Medulla oblongata (tissue), 1 donor: Measurements from ENCODE around the gene KLHL3.

Experiments
- DNase-seq: peaks from one replicate; pipeline ENCODE4 v3.0.0-alpha.2; 2015; ENCODE audit errors: extremely low spot score

KLHL3 gene

DNA sequence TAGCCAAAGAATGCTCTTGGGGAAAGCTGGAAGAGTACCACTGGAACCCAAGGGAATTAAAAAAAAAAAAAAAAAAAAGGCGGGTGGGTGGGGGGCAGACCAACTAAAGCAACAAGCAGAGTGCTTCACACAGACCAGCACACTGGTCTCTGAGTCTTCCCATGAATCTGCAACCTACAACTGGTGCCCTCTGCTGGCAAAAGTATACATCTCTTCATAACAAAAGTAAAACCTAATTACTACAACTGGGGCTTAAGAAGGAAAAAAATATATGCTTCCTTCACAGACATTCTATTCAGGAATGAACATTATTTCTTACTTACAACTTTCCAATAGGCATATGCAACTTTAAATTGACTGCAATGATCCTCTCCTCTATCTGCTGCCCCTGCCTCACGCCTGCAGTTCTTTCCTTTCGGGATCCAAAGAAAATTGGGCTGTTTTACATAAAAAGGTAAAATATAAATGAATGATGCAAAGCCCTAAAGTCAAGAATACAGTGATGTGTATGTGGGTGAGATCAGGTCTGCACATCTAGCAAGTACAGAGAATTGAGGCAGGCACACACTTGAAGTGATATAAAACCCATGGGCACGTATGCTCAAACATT is 7.2 kb upstream of the KLHL3 start:
- peak; percentile 94 for DNase-seq

DNA sequence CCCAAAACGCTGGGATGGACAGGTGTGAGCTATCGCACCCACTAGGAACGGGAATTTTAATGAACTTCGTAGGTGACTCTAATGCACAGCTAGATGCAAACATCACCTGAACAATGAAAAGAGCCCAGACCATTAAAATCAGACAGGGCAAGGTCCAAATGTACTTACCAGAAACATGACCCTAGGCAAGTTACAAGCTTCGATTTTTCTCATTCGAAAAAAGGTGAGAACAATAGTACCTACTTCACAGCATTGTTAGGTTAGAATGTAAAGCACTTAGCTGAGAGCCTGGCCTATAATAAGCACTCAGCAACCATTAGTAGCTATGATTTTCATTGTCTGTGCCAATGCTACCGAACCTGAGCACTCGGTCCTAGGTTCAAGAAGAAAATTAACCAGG is 5.8 kb upstream of the KLHL3 start:
- no peak for DNase-seq

- no peak for DNase-seq
Observed at GRCh38 chr5:137739737-137740136, 3.8 kb upstream of the KLHL3 start.

DNA sequence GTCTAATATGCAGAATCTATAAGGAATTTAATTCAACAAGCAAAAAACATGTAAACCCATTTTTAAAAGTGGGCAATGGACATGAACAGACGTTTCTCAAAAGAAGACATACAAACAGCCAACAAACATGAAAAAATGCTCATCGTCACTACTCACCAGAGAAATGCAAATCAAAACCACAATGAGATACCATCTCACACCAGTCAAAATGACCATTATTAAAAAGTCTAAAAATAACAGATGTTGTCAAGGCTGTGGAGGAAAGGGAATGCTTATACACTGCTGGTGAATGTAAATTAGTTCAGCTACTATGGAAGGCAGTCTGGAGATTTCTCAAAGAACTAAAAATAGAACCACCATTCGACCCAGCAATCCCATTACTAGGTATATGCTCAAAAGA is 3.1 kb upstream of the KLHL3 start:
- no peak for DNase-seq

- no peak for DNase-seq
Observed at GRCh38 chr5:137737349-137738131, 1.7 kb upstream of the KLHL3 start.

GRCh38 chr5:137736496-137736895 is 607 bp upstream of the KLHL3 start:
- DNase-seq, result no peak

- peak; percentile 26 for DNase-seq
Observed at GRCh38 chr5:137734962-137735554, 831 bp downstream of the KLHL3 start.

GRCh38 chr5:137734331-137734730 is 1.6 kb downstream of the KLHL3 start:
- DNase-seq, result no peak

- DNase-seq, result no peak
Observed at GRCh38 chr5:137733922-137734321, 2.0 kb downstream of the KLHL3 start.

DNA sequence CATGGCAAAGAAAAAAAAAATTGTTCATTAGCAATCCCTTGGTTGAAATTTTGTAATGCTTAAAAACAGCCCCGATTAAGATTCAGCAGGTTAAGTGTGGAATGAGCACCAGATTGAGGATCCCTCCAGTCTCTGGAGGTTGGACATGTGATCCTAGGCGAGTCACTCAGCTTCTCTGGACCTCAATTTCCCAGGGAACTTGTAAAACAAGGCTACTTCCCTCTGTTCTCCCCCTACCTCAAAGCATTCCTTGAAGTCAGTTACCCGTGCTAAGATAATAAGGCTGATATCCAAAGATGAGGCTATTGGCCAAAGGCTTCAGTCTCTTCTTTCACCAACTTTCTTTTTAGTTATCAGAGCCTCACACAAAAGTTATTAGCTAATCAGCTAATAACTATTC is 2.9 kb downstream of the KLHL3 start:
- no peak for DNase-seq

DNA sequence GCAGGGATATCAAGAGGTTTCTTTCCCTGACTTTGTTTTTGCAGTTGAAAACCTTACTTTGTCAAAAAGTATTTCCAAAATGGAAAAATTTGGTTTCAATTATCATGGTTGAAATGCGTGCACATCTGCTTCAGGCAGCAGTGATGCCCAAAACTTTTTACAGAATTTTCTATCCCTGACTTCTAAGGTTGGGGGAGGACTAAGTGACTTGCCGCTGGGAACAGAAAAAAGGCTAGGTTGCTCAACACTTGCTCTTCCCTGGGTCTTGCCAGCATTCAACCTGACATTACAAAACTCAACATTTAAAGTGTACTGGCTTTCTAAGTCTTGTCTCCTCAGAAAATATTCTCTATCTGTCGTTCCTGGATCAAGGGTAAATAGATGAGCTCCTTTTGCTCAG is 4.7 kb downstream of the KLHL3 start:
- DNase-seq, result no peak

GRCh38 chr5:137730336-137730735 is 5.6 kb downstream of the KLHL3 start:
- DNase-seq, result no peak

DNA sequence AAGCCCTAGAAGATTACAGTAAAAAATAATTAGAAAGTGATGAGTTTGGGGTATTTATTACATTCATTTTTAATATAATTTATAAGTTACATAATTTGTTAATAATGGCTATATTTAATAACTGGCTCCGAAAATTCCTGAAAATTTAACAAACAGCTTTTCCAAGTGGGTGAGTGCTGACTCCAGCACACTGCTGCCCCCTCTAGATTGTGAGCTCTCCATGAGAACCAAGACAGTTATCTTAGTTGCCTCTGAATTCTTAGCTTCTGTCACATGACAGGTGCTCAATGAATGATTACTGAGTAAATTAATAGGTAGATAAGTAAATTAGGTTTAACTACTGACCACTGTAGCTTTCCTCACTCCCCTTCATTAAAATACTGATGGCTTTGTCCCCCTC is 7.8 kb downstream of the KLHL3 start:
- no peak for DNase-seq

- DNase-seq, result no peak
Observed at GRCh38 chr5:137727623-137728022, 8.3 kb downstream of the KLHL3 start.

DNA sequence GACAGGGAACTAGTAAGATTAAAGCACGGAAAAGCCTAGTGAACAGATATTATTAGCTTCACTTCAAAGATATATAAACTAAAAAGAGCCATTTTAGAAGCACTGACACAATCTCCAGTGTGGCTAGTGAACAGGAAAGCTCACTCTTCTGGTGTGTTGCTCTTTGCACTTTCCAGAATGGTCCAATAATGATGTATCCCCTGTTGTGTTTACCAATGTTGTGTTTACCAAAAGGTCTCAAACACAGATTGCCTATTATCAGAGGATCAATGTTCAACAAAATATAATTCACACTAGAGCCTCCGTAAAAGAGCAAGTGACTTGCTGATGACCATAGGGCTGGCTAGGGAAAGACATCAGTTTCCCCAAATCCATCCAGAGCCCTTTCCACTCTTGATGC is 11.6 kb downstream of the KLHL3 start:
- DNase-seq, result no peak

DNA sequence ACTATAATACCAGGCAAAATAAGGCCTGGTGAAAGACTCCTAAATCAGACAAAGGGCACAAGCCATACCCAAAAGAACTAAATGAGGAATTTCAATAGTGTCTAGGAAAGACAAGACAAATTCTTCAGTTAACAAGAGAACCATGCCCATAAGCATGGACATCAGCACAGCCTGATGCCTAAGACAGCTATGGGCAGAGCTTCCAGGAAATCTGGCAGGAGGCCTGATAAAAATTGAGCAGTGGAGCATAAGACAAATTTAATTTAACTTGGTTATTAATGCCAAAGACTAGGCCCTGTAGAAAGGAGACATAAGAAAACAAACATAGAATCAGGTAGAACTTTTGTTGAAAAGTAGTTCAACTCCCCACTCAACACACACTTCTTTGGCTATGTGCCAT is 17.3 kb downstream of the KLHL3 start:
- no peak for DNase-seq

- DNase-seq, result no peak
Observed at GRCh38 chr5:137716337-137716736, 19.6 kb downstream of the KLHL3 start.

DNA sequence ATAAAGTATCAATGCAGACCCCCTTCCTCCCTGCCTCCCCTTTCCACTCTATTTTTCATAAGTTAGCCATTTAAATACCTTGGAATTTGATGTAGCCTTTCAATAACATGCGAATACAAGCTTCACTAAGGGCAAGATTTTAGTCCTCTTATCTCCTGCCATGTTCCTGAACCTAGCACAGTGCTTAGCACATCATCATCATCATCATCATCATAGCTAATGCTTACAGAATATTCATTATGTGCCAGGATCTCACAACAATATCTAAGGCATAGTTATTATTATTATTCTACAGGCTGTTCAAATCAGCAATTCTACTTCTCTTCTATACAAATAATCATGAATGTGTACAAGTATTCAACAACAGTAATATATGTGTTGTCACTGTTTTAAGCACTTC is 20.4 kb downstream of the KLHL3 start:
- DNase-seq, result no peak

DNA sequence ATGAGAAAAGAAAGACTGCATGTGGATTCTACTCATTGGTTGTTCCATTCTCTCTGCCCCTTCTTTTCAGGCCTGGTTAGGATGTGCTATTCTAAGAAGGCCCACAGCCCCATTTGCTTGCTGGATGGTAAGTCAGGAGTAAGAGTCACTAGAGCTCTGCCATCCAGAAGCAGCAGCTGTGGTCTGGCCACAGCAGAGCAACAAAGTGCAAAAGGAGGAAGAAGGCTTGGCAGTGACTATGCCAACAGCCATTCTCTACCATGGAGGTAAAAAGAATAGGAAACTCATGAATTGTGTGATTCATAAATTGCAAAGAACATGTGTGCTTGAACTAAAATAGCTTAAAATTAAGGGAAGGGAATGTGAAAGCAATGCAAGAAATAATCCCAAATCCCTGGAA is 20.9 kb downstream of the KLHL3 start:
- DNase-seq, result no peak

DNA sequence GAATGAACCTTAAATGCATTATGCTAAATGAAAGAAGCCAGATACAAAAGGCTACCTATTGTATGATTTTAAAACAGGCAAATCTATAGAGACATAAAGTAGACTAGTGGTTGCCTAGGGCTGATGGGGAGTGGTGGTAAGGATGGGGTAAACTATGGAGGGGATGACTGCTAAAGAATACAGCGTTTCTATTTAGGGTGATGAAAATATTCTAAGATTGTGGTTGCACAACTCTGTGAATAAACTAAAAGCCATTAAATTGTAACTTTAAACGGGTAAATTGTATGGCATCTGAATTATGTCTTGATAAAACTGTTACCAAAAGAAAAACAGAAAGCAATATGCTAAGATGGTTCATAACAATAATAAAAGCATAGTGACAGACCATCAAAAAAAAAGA is 21.4 kb downstream of the KLHL3 start:
- no peak for DNase-seq

- no peak for DNase-seq
Observed at GRCh38 chr5:137712139-137712667, 23.7 kb downstream of the KLHL3 start.

DNA sequence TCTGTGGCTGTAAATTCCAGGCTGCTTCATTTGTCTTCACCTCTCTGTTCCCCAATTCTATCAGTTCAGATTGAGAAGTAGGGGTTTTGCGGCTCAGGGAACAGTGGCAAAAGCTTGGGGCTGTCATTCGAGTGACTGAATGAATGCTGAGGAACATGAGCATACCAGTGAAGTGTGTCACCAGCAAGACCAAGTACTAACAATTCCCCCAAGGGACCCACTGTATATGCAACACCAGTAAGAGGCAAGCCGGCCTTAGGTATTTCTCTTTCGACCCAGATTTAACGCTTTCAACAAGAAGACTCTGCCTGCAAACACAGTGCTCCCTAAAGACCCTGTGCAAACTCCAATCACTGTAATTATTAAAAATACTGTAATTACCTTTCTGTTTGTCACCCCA is 25.8 kb downstream of the KLHL3 start:
- DNase-seq, result no peak
